Mucosa of stomach (tissue), 1 donor: ENCODE measurements around the gene RMRP.

ENCODE experiments used
- H3K27me3 ChIP-seq: one replicate; pipeline ENCODE4 v1.7.0; 2013; ENCODE audit warnings: mild to moderate bottlenecking, low read length; ENCODE audit not compliant: control insufficient read depth, insufficient read depth
- H3K36me3 ChIP-seq: one replicate; pipeline ENCODE4 v1.7.0; 2013; ENCODE audit warnings: low read length; ENCODE audit not compliant: control insufficient read depth, insufficient read depth
- H3K4me1 ChIP-seq: one replicate; pipeline ENCODE4 v1.7.0; 2013; ENCODE audit warnings: mild to moderate bottlenecking, low read length; ENCODE audit not compliant: control insufficient read depth, insufficient read depth
- H3K4me3 ChIP-seq: one replicate; pipeline ENCODE4 v1.7.0; 2013; ENCODE audit warnings: low read length
- H3K9ac ChIP-seq: one replicate; pipeline ENCODE4 v1.7.0; 2013; ENCODE audit warnings: mild to moderate bottlenecking, low read length, moderate library complexity
- H3K9me3 ChIP-seq: one replicate; pipeline ENCODE4 v1.7.0; 2013; ENCODE audit warnings: mild to moderate bottlenecking, low read length, moderate library complexity; ENCODE audit not compliant: control insufficient read depth
- donor health status: Pancreatic carcinoma.

RMRP gene

GRCh38 chr9:35669331-35670145, 11.7 kb upstream of the RMRP start:
- peak overlapping the region; percentile 8 for H3K9ac ChIP-seq
- H3K4me1 ChIP-seq: peaks cover 58% of the 10 kb centered on the region
- no peaks in the 10 kb centered on the region for H3K36me3 ChIP-seq
- H3K9me3 ChIP-seq: no peaks in the 10 kb centered on the region
- H3K4me3 ChIP-seq: no peak overlapping the region
- no peaks in the 10 kb centered on the region for H3K27me3 ChIP-seq

GRCh38 chr9:35667939-35668338, 10.1 kb upstream of the RMRP start:
- H3K27me3 ChIP-seq: no peaks in the 10 kb centered on the region
- H3K4me3 ChIP-seq: no peak overlapping the region
- no peaks in the 10 kb centered on the region for H3K9me3 ChIP-seq
- H3K9ac ChIP-seq: no peak overlapping the region
- H3K36me3 ChIP-seq: no peaks in the 10 kb centered on the region
- peaks cover 51% of the 10 kb centered on the region for H3K4me1 ChIP-seq

- H3K9ac ChIP-seq: no peak overlapping the region
- H3K4me1 ChIP-seq: peaks cover 50% of the 10 kb centered on the region
- H3K9me3 ChIP-seq: no peaks in the 10 kb centered on the region
- no peaks in the 10 kb centered on the region for H3K36me3 ChIP-seq
- H3K4me3 ChIP-seq: no peak overlapping the region
- H3K27me3 ChIP-seq: no peaks in the 10 kb centered on the region
Observed at GRCh38 chr9:35666549-35666948, 8.7 kb upstream of the RMRP start.

GRCh38 chr9:35666045-35666444, 8.2 kb upstream of the RMRP start:
- Histone ChIP-seq H3K36me3 (no peaks in the 10 kb centered on the region), H3K9ac (no peak overlapping the region), H3K9me3 (no peaks in the 10 kb centered on the region), H3K27me3 (no peaks in the 10 kb centered on the region), H3K4me3 (no peak overlapping the region), H3K4me1 (peaks cover 50% of the 10 kb centered on the region)

- Histone ChIP-seq H3K4me1 (peaks cover 54% of the 10 kb centered on the region), H3K36me3 (peaks cover under 1% of the 10 kb centered on the region), H3K27me3 (no peaks in the 10 kb centered on the region), H3K4me3 (no peak overlapping the region), H3K9me3 (no peaks in the 10 kb centered on the region), H3K9ac (peak overlapping the region; percentile 57)
Observed at GRCh38 chr9:35665471-35665818, 7.6 kb upstream of the RMRP start.

GRCh38 chr9:35664531-35665470, 7.0 kb upstream of the RMRP start, which contains the start of gene ARHGEF39:
Gene ARHGEF39, minus strand, starts transcription at chr9:35665195. Its CDS starts 26 bp downstream, at chr9:35665169.
- Histone ChIP-seq H3K9me3 (no peaks in the 10 kb centered on the region), H3K27me3 (no peaks in the 10 kb centered on the region), H3K4me3 (peak within 1 kb of the TSS; percentile 21), H3K4me1 (peaks cover 54% of the 10 kb centered on the region), H3K9ac (peak within 1 kb of the TSS; percentile 57), H3K36me3 (peaks cover 3% of the 10 kb centered on the region)

- Histone ChIP-seq H3K36me3 (peaks cover 3% of the 10 kb centered on the region), H3K4me3 (no peak overlapping the region), H3K4me1 (peaks cover 46% of the 10 kb centered on the region), H3K9me3 (no peaks in the 10 kb centered on the region), H3K9ac (no peak overlapping the region), H3K27me3 (no peaks in the 10 kb centered on the region)
Observed at GRCh38 chr9:35662437-35662836, 4.6 kb upstream of the RMRP start.

- Histone ChIP-seq H3K27me3 (no peaks in the 10 kb centered on the region), H3K36me3 (peaks cover 3% of the 10 kb centered on the region), H3K9me3 (no peaks in the 10 kb centered on the region), H3K4me1 (peaks cover 49% of the 10 kb centered on the region), H3K9ac (peak overlapping the region; percentile 44), H3K4me3 (no peak overlapping the region)
Observed at GRCh38 chr9:35661756-35662350, 4.0 kb upstream of the RMRP start.

GRCh38 chr9:35660966-35661415, 3.2 kb upstream of the RMRP start:
- Histone ChIP-seq H3K27me3 (no peaks in the 10 kb centered on the region), H3K9ac (peak overlapping the region; percentile 54), H3K4me3 (no peak overlapping the region), H3K9me3 (no peaks in the 10 kb centered on the region), H3K4me1 (peaks cover 49% of the 10 kb centered on the region), H3K36me3 (peaks cover 3% of the 10 kb centered on the region)

GRCh38 chr9:35659340-35659739, 1.5 kb upstream of the RMRP start:
- Histone ChIP-seq H3K9ac (peak overlapping the region; percentile 90), H3K4me3 (peak overlapping the region; percentile 60), H3K27me3 (no peaks in the 10 kb centered on the region), H3K4me1 (peaks cover 44% of the 10 kb centered on the region), H3K9me3 (no peaks in the 10 kb centered on the region), H3K36me3 (peaks cover 3% of the 10 kb centered on the region)

GRCh38 chr9:35658968-35659220, 1.1 kb upstream of the RMRP start:
- no peaks in the 10 kb centered on the region for H3K9me3 ChIP-seq
- H3K9ac ChIP-seq: peak overlapping the region; percentile 90
- no peaks in the 10 kb centered on the region for H3K27me3 ChIP-seq
- H3K4me1 ChIP-seq: peaks cover 41% of the 10 kb centered on the region
- peaks cover 3% of the 10 kb centered on the region for H3K36me3 ChIP-seq
- peak overlapping the region; percentile 60 for H3K4me3 ChIP-seq
